Measurements from ENCODE around the gene SLC35B3.
A peak's percentile ranks its signal among the peaks of the same experiment; 100 is the strongest.
"Not testable (repeated sequence)": the region's sequence is repeated elsewhere in the genome, so short reads cannot be mapped to it uniquely, and the experiment has no call there.

Gene SLC35B3
- long read RNA-seq, donor 1, partial matches to known transcripts, result 0 of 2 reads
- long read RNA-seq, donor 1, other reads (novel, unspliced or antisense), result 0 of 2 reads
- long read RNA-seq, donor 2, partial matches to known transcripts, result 0 of 1 reads
- long read RNA-seq, donor 2, other reads (novel, unspliced or antisense), result 0 of 1 reads
- long read RNA-seq, donor 3, partial matches to known transcripts, result 5 of 5 reads
- long read RNA-seq, donor 3, other reads (novel, unspliced or antisense), result 0 of 5 reads
- long read RNA-seq, donor 4, partial matches to known transcripts, result 0 of 1 reads
- long read RNA-seq, donor 4, other reads (novel, unspliced or antisense), result 0 of 1 reads
- long read RNA-seq, donor 5, transcript SLC35B3-202 (11 exons, 1,973 nt), result major isoform, 7 of 13 reads
- long read RNA-seq, donor 5, partial matches to known transcripts, result 0 of 13 reads
- long read RNA-seq, donor 5, other reads (novel, unspliced or antisense), result 5 of 13 reads
- long read RNA-seq, donor 6, partial matches to known transcripts, result 6 of 7 reads
- long read RNA-seq, donor 6, other reads (novel, unspliced or antisense), result 0 of 7 reads
- long read RNA-seq, donor 7, partial matches to known transcripts, result 5 of 8 reads
- long read RNA-seq, donor 7, other reads (novel, unspliced or antisense), result 0 of 8 reads
- long read RNA-seq, donor 8, partial matches to known transcripts, result 6 of 7 reads
- long read RNA-seq, donor 8, other reads (novel, unspliced or antisense), result 0 of 7 reads

- DNase-seq, result peak; percentile 97
These were observed at the start of gene SLC35B3 for GRCh38 chr6:8435093-8435844. SLC35B3 (minus strand) TSS chr6:8435545.

DNA sequence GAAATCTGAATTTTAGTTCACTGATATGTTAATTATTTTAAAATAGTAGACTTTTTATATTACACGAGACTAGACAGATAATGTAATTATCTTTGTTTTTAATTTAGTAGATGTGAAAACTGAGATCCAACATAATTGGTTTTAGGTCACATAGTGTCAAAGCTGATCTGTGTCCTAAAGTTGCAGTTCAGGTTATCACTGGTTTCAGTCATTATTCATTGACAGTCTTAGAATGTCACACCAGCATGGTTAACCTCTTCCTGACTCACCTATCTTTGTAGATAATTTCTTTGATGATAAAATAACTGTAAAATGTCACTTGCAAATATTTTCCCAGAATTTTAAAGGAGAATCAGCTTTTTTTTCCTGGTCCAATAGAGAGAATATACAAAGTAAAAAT lies 48.3 kb upstream of the SLC35B3 start:
- no peak for DNase-seq

GRCh38 chr6:8481727-8482126 lies 46.4 kb upstream of the SLC35B3 start:
- no peak for DNase-seq

GRCh38 chr6:8478418-8478817 lies 43.1 kb upstream of the SLC35B3 start:
- no peak for DNase-seq

DNA sequence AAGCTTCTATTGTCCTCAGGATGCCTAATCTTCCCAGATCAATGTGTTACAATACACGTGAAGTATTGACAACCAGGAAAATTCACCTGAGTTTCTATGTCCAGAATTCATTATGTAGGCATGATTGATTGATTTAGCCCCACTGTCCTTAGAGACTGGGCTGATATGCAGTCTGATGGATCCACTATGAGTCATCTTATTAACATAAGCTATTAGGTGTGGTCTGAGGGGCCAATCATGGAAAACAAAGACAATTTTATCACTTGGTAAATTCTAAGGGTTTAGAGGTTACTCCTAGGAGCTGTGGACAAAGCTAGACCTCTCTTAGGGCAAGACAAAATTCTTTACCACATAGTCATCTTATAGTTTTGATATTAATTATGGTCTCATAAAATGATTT lies 41.3 kb upstream of the SLC35B3 start:
- no peak for DNase-seq

GRCh38 chr6:8468552-8469356 lies 33.4 kb upstream of the SLC35B3 start:
- DNase-seq, result no peak

DNA sequence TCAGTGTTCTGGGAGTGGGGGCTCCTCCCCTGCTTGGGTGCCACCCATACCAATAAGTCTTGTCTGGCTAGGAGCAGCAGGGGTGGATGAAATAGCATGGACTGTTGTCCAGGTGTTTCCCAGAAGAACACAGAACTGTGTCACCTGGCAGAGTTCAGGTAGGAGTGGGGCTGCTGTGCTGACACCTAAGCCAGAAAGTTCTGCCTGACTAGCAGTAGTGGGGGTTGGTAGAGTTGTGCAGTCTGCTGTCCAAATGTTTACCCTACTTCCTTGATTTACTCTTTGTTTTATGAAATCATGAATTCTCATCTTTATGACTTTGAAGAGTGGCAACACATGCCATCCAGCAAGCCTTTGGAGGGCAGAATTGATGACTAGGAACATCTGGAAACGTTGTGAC lies 27.3 kb upstream of the SLC35B3 start:
- no peak for DNase-seq

GRCh38 chr6:8462169-8462568 lies 26.8 kb upstream of the SLC35B3 start:
- DNase-seq, result no peak

- peak; percentile 40 for DNase-seq
These were observed 11.0 kb upstream of the SLC35B3 start for GRCh38 chr6:8446391-8446790.

GRCh38 chr6:8445930-8446329 lies 10.6 kb upstream of the SLC35B3 start:
- DNase-seq, result not testable (repeated sequence)

DNA sequence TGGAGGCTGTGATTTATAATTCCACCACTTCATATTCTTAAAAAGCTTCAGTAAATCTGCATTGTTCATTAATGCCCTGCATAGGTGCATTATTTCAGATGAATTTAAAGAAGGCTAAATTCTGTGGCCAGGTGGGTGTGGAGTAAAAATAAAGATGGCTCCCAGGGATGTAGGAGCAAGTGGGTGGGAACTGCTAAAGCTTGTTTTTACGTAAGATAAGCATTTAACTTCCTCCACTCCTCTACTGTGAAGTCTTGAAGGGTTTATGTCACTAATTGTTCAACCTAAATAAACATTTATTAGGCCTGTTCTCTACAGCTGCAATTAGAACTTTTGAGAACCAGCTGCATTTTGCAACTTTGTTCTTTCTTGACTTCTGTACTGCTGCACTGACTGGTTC lies 6.8 kb upstream of the SLC35B3 start:
- no peak for DNase-seq

GRCh38 chr6:8441452-8441851 lies 6.1 kb upstream of the SLC35B3 start:
- DNase-seq, result no peak

GRCh38 chr6:8439601-8440268 lies 4.4 kb upstream of the SLC35B3 start:
- DNase-seq, result no peak

DNA sequence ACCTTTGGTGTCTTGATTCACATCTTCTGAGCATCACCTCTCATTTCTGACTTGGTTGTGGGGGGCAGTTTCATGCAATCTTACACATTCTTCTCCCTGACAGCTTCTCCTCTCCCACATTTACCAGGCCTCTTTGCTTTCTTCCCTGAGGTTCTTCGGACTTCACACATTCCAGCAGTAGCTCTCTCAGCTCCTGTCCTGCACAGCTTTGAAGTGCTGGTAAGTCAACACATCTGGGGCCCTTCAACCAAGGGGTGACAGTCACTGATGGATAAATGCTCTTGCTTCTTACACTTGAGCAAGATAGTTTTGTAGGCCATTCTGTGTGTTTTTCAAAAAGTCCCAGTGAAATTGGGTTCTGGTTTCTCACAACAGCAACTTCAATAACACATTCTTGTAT lies 2.5 kb upstream of the SLC35B3 start:
- no peak for DNase-seq

- DNase-seq, result no peak
These were observed 1.6 kb upstream of the SLC35B3 start for GRCh38 chr6:8436966-8437365.

DNA sequence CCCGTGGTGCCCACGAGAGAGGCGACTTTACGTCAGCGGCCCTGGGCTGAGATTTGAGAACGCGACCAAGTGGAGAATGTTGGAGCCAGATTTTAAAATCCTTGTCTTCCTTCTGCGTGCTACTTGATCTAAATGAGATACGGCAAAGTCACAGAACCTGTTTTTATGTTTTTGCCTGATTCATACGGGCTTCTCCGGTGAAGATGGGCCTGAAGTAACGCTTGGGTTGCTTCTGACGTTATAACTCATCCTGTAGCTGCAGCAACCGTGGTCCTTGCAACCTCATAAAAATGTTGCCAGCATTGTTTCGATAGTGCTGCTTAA lies 462 bp upstream of the SLC35B3 start:
- no peak for DNase-seq

DNA sequence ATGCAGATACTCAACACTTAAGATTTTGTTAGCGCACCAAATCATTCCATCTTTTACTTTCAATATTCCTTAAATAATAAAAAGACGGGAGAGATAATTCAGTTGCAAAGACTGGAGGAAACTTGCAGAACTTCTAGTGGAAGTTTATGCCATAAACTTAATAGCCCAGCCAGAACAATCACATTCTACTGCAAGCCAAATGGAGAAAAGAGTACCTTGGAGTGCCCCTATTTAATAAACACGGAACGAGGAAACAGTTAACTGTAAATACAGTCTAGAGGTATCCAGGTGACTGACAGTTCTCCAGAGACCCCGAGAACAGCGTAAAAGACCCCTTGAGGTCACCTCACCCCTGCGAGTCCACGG lies 635 bp downstream of the SLC35B3 start:
- DNase-seq, result no peak

GRCh38 chr6:8432614-8433013 lies 2.7 kb downstream of the SLC35B3 start:
- no peak for DNase-seq

GRCh38 chr6:8429821-8430220 lies 5.5 kb downstream of the SLC35B3 start:
- DNase-seq, result no peak

DNA sequence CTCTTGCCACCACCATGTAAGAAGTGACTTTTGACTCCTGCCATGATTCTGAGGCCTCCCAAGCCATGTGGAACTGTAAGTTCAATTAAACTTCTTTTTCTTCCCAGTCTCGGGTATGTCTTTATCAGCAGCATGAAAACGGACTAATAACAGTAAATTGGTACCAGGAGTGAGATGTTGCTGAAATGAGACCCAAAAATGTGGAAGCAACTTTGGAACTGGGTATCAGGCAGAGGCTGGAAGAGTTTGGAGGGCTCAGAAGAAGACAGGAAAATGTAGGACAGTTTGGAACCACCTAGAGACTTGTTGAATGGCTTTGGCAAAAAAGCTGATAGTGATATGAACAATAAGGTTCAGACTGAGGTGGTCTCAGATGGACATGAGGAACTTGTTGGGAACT lies 8.8 kb downstream of the SLC35B3 start:
- not testable (repeated sequence) for DNase-seq

DNA sequence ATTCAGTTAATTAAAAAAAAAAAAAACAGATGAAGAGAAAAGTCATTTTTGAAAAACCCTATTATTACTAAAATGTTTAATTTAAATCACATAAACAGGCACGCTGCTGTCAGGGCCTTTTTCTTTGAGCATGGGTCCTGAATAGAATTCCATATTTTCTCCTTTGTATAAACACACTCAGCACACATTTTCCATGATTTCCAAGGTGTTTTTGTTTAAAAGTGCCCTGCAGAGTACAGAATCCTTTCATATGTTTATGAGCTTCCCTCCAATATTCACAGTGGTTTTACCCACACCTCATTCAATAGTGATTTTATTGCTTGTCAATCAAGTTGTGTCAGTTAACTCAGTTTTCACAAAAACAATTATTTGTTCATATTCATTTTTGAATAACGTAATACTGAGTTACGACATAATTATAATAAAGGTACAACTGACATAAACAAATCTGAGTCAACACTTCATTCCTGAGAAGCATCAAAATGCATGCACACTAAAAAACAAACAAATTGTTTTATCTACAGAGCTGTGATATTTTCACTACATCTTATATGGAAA lies 15.2 kb downstream of the SLC35B3 start:
- DNase-seq, result no peak

DNA sequence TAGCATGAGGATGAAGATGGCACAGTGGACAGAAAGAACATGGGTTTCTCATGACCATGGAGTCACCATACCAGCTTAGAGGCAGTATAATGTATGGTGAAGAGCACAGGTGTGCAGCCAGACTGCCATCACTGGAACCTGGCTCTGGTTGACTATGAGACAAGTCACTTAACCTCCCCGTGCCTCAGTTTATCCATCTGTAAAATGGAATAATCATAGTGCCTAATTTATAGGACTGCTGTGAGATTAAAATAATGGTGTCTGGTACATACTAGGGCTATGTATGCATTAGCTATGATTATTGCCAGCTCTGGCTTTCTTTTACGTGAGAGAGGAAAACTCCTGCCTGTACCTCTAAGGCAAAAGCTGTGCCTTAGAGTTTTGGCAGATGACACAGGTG lies 19.4 kb downstream of the SLC35B3 start:
- no peak for DNase-seq
